GM21515 (cell line): ENCODE measurements around the gene RIF1.
A peak's percentile ranks its signal among the peaks of the same experiment; 100 is the strongest.

ENCODE experiments used
- ATAC-seq: cut with Tn5 transposase; IDR thresholded peaks from one replicate; pipeline ENCODE4 v1.9.1; 2021; ENCODE audit not compliant: unreplicated experiment

Gene RIF1

GRCh38 chr2:151409601-151410484 is at the start of gene RIF1:
RIF1 (plus strand) TSS chr2:151409902; CDS start chr2:151410424, 522 bp downstream.
- ATAC-seq, result peak; percentile 95

GRCh38 chr2:151361674-151362370 is 47.9 kb upstream of the RIF1 start:
- ATAC-seq, result no peak

GRCh38 chr2:151363709-151364108 is 46.0 kb upstream of the RIF1 start:
- ATAC-seq, result peak; percentile 76

- ATAC-seq, result no peak
Measured at GRCh38 chr2:151367571-151367970, 42.1 kb upstream of the RIF1 start.

GRCh38 chr2:151374436-151374835 is 35.3 kb upstream of the RIF1 start:
- ATAC-seq, result peak; percentile 95

GRCh38 chr2:151379169-151379568 is 30.5 kb upstream of the RIF1 start:
- no peak for ATAC-seq

- no peak for ATAC-seq
Measured at GRCh38 chr2:151380580-151381235, 29.0 kb upstream of the RIF1 start.

- no peak for ATAC-seq
Measured at GRCh38 chr2:151381266-151381665, 28.4 kb upstream of the RIF1 start.

- no peak for ATAC-seq
Measured at GRCh38 chr2:151388011-151388410, 21.7 kb upstream of the RIF1 start.

GRCh38 chr2:151391436-151391835 is 18.3 kb upstream of the RIF1 start:
- no peak for ATAC-seq

- no peak for ATAC-seq
Measured at GRCh38 chr2:151394509-151394908, 15.2 kb upstream of the RIF1 start.

- no peak for ATAC-seq
Measured at GRCh38 chr2:151395509-151396374, 14.0 kb upstream of the RIF1 start.

GRCh38 chr2:151399981-151400380 is 9.7 kb upstream of the RIF1 start:
- ATAC-seq, result no peak

GRCh38 chr2:151401149-151401548 is 8.6 kb upstream of the RIF1 start:
- no peak for ATAC-seq

GRCh38 chr2:151403914-151404313 is 5.8 kb upstream of the RIF1 start:
- ATAC-seq, result no peak

GRCh38 chr2:151405376-151405775 is 4.3 kb upstream of the RIF1 start:
- ATAC-seq, result no peak

- no peak for ATAC-seq
Measured at GRCh38 chr2:151407281-151407680, 2.4 kb upstream of the RIF1 start.

- no peak for ATAC-seq
Measured at GRCh38 chr2:151408788-151409600, 708 bp upstream of the RIF1 start.

GRCh38 chr2:151410485-151410834 is 758 bp downstream of the RIF1 start:
- ATAC-seq, result peak; percentile 39

GRCh38 chr2:151417650-151418049 is 7.9 kb downstream of the RIF1 start:
- no peak for ATAC-seq
